ENCODE results near the gene ARF6.

DNA sequence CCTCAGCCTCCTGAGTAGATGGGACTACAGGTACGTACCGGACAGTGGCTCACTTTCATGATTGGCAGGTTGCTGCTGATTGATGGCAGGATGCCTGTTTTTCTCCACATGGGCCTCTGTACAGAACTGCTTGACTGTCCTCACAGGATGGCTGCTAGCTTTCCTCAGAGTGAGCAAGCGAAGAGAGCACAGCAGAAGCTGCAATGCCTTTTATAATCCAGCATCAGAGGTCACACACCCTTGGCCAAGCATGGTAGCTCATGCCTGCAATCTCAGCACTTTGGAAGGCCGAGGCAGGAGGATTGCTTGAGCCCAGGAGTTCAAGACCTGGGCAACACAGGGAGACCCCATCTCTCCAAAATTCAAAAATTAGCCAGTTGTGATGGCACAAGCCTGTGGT is 31.0 kb downstream of the ARF6 start:
- TF ChIP-seq, protein P1, sequence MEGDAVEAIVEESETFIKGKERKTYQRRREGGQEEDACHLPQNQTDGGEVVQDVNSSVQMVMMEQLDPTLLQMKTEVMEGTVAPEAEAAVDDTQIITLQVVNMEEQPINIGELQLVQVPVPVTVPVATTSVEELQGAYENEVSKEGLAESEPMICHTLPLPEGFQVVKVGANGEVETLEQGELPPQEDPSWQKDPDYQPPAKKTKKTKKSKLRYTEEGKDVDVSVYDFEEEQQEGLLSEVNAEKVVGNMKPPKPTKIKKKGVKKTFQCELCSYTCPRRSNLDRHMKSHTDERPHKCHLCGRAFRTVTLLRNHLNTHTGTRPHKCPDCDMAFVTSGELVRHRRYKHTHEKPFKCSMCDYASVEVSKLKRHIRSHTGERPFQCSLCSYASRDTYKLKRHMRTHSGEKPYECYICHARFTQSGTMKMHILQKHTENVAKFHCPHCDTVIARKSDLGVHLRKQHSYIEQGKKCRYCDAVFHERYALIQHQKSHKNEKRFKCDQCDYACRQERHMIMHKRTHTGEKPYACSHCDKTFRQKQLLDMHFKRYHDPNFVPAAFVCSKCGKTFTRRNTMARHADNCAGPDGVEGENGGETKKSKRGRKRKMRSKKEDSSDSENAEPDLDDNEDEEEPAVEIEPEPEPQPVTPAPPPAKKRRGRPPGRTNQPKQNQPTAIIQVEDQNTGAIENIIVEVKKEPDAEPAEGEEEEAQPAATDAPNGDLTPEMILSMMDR (IDR thresholded peaks at IDR 0.05; ENCODE audit: borderline replicate concordance, extremely low read depth, low read length, poor library complexity, severe bottlenecking): no peak
- no peak for TF ChIP-seq EZH2 (IDR thresholded peaks at IDR 0.05; ENCODE audit: borderline replicate concordance, low read depth, low read length, severe bottlenecking)
